Measurements from ENCODE around the gene PLAU.
"Not testable (repeated sequence)": the region's sequence is repeated elsewhere in the genome, so short reads cannot be mapped to it uniquely, and the experiment has no call there.

PLAU gene

DNA sequence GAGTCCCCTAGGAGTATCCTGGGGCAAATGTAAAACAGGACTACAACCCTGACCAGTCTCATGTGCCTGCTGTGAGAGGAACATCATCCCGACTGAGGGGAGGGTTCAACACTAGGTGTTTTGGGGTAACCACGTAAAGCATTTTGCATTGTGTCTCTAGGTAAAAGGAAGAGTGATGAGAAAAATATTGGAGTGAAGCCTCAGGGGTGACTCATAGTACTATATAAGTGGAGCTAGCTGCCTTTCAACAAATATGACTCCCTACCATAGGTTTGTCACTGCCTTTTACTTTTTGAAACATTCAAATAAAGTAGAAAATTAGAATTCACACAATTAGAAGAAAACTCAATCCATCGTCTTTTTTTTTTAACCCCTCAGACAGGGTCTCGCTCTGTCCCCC is 34.0 kb upstream of the PLAU start:
- DNase-seq, result no peak

DNA sequence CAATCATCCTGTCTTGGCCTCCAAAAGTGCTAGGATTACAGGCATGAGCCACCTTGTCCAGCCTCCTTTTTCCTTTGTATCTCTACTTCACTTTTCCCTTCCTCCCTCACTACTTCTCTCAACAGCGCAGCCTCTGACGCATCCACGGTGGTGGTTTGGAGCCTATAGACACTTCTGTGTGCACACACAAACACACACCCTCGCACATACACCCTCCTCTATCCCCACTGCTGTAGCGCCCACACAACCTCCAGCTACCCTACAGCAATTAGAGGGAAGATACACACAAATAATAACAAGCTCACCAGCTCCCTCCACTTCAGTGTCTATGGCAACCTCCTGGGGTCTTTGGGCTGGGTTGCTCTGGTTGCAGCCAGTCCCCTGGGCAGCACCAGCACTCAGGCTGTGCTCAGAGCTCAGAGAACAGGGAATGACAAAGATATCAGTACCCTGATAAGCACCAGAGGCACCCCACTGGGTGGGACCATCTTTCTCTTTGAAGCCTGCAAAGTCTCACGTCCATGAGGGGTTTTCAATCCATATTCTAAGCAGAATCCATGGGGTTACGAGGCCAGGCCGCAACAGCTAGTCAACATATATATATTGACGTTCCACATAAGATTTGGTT is 33.3 kb upstream of the PLAU start:
- no peak for DNase-seq

- DNase-seq, result no peak
Measured at GRCh38 chr10:73878365-73878764, 32.6 kb upstream of the PLAU start.

GRCh38 chr10:73879296-73880173 is 31.4 kb upstream of the PLAU start:
- DNase-seq, result peak; percentile 90 to 91

- no peak for DNase-seq
Measured at GRCh38 chr10:73881221-73881919, 29.6 kb upstream of the PLAU start.

- no peak for DNase-seq
Measured at GRCh38 chr10:73884017-73884416, 26.9 kb upstream of the PLAU start.

DNA sequence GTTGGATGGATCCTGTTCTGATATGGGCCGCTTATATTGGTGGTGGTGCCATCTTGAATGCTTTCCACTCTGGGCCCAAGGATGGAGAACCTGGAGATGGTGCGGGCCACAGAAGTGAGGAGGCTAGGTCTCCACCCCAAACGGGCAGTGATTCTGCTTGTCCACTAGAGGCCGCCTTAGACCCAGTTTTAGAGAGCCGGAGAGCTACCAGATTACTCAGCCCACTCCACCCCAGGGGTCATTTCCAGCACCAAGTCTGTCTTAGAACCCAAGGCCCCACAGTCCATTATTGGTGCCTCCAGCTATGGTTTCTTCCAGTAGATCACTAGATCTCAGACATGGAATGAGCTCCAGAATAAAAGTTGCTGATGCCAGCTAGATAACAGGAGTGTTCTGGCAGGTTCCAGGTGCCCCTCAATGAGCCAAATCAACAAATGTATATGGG is 24.8 kb upstream of the PLAU start:
- DNase-seq, result peak; percentile 74 to 77

DNA sequence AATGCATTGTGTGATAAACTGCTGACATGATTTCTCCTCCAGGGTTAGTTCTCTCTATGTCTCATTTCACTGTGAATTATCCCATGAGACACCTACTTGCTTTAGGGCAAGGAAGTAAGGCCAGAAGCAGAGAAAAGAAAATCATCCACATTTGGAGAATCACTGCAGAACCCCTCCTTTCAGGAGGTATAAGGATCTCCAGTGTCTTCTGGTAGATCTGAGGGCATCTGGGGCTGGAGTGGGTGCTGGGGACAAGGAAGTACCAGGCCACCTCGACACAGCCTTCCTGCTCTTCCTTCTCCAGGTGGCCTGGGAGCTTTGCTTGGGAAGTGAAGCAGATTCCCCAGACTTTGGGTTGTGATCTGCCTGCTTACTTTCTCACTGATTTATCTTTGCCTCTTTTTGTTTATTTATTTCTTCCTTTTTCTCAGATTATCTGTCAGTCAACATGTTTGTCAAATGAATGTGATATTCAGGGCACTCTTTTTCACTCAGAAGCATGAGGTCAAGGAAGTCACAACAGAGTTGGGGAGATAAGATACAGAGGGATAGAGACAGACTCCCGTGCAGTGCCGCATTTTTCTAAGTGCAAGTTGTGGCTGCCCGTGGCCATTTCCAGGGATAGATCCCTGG is 24.2 kb upstream of the PLAU start:
- no peak for DNase-seq

- DNase-seq, result no peak
Measured at GRCh38 chr10:73887294-73888039, 23.5 kb upstream of the PLAU start.

DNA sequence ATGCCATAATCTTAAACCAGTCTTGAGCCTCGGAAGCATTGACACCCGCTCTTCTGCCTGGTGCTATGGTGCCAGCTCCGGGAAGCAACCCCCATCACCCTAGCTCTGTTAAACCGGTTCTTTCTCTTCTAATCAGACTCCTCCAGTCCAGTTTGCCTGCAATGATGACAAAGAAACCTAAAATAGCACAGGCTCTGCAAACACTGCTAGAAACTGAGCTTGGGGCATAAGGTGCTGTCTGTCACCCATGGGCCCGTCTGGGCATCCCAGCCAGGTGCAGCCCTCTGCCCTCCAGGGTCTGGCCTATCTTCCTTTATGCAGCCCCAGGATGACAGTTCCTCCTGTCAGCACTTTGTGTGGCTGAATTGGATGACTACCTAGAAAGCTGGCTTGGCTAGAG is 22.4 kb upstream of the PLAU start:
- DNase-seq, result no peak

DNA sequence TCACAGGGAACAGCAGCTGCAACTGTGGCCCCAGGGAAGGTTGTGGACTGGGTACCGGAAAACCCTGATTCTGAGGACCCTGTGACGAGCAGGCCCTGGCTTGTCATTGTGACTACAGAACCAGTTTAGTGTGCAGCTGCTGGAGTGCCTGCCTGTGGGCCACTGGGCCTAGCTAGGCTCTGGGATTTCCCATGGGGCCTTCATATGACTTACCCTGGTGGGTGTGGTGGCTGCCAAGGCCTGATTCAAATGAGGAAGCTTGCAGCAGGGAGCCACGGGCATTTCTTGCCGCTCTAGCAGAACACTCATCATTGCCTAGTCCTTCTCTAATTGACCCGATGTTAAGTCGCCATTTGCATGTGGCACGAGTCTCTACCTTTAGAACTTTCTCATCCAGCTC is 21.9 kb upstream of the PLAU start:
- peak; percentile 52 to 58 for DNase-seq

- DNase-seq, result not testable (repeated sequence)
Measured at GRCh38 chr10:73889416-73889815, 21.5 kb upstream of the PLAU start.

DNA sequence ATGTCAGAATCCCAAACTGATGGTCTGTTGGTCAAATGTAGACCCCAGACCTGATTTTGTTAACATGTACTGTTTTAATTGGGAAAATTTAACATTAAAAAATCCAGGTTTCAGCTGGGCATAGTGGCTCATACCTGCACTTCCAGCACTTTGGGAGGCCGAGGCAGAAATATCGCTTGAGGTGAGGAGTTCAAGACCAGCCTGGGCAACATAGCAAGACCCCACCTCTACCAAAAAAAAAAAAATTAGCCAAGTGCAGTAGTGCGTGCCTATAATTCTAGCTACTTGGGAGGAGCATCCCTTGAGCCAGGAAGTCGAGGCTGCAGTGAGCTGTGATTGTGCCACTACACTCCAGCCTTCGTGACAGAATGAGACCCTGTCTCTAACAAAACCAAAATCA is 20.7 kb upstream of the PLAU start:
- DNase-seq, result no peak

DNA sequence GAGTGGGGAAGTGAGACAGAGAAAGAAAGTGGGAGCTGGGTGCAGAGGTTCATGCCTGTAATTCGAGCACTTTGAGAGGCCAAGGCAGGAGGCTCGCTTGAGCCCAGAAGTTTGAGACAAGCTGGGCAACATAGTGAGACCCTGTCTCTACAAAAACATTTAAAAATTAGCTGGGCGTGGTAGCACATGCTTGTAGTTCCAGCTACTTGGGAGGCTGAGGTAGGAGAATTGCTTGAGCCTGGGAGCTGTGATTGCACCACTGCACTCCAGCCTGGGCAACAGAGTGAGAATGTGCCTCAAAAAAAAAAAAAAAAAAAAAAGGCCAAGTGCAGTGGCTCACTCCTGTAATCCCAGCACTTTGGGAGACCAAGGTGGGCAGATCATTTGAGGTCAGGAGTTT is 20.1 kb upstream of the PLAU start:
- not testable (repeated sequence) for DNase-seq

DNA sequence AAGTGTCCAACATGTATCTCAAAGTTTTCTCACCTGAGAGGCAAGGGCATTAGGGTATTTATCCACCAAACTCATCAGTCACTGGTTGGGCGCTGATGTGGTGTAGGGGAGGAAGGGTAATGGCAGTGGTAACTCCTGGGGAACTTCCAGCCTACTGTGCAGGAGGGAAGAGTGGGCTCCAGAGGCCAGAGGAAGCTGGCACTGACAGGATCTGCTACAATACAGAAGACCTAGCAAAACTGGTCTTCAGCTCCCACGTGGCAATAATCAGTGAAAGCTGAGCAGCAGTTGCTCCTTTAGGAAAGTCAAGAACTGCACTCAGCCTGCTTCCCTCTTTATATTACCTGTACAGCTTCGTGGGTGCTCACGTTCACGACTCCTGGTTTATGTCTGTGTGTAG is 19.4 kb upstream of the PLAU start:
- no peak for DNase-seq

GRCh38 chr10:73892310-73893030 is 18.5 kb upstream of the PLAU start:
- no peak for DNase-seq

DNA sequence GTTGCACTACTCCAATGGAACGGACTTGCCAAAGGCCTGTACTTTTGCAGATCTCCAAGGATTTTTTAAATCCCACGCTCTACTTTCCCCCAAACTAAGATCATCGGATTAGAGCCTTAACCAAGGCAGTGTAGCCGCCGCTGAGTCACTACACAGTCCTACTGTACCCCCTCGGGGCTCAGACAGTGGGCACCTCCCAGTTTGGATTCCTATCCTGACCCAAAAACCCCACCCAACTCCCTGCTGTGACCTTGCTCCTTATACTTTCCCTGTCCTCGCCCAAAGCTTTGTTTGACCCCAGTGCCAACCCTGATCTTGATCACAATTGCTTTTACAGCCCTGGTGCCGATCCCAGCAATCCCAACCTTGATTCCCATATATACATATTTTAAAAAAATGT is 17.5 kb upstream of the PLAU start:
- no peak for DNase-seq

- DNase-seq, result no peak
Measured at GRCh38 chr10:73894245-73894971, 16.5 kb upstream of the PLAU start.

GRCh38 chr10:73895381-73895780 is 15.6 kb upstream of the PLAU start:
- DNase-seq, result not testable (repeated sequence)

DNA sequence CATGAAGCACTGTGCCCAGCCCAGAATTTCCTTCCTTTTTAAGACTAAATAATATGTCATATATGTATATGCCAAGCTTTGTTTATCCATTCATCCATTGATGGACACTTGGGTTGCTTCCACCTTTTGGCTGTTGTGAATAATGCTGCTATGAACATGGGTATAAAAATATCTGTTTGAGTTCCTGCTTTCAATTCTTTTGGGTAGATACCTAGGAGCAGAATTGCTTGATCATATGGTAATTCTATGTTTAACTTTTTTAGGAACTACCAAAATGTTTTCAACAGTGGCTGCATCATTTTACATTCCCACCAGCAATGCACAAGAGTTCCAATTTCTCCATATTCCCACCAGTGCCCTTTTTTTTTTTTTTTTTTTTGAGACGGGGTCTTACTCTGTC is 13.2 kb upstream of the PLAU start:
- DNase-seq, result no peak

GRCh38 chr10:73898730-73899410 is 12.1 kb upstream of the PLAU start:
- DNase-seq, result no peak
